ENCODE results near the gene SRD5A1.

GRCh38 chr5:6687505-6687904 lies 54.3 kb downstream of the SRD5A1 start:
- TF ChIP-seq CTCF (IDR thresholded peaks at IDR 0.05) (no peak), POLR2A (IDR thresholded peaks at IDR 0.05) (no peak)
